RWPE2 (cell line): ENCODE data around the gene SMG6.
"Not testable (repeated sequence)": the region's sequence is repeated elsewhere in the genome, so short reads cannot be mapped to it uniquely, and the experiment has no call there.

ENCODE experiments used
- ATAC-seq: fragments of 200-7000 bp; cut with Tn5 transposase; 3 replicates; pipeline ENCODE4 v1.9.1; 2021; ENCODE audit warnings: low read depth
- DNase-seq: peaks from one replicate; pipeline ENCODE4 v3.0.0-alpha.2; 2020; ENCODE audit warnings: low spot score
- H3K27ac ChIP-seq: fragments of 450-650 bp; 2 replicates; pipeline ENCODE4 v1.5.1; 2017; ENCODE audit warnings: mild to moderate bottlenecking; ENCODE audit not compliant: poor library complexity, severe bottlenecking
- H3K27me3 ChIP-seq: fragments of 250-450 bp; sonication (Bioruptor Pico); 2 replicates; pipeline ENCODE4 v1.5.1; 2021; ENCODE audit warnings: mild to moderate bottlenecking, moderate library complexity; ENCODE audit not compliant: insufficient read depth, poor library complexity, severe bottlenecking
- H3K36me3 ChIP-seq: fragments of 250-450 bp; sonication (Bioruptor Pico); 2 replicates; pipeline ENCODE4 v1.5.1; 2020; ENCODE audit warnings: low read depth, mild to moderate bottlenecking, moderate library complexity
- H3K4me1 ChIP-seq: fragments of 250-450 bp; sonication (Bioruptor Pico); 2 replicates; pipeline ENCODE4 v1.5.1; 2021; ENCODE audit warnings: mild to moderate bottlenecking, moderate library complexity; ENCODE audit not compliant: insufficient read depth, poor library complexity, severe bottlenecking
- H3K4me3 ChIP-seq: fragments of 250-450 bp; sonication (Bioruptor Pico); 2 replicates; pipeline ENCODE4 v1.5.1; 2021; ENCODE audit warnings: mild to moderate bottlenecking, moderate library complexity; ENCODE audit not compliant: severe bottlenecking
- H3K9me3 ChIP-seq: fragments of 250-450 bp; sonication (Bioruptor Pico); 2 replicates; pipeline ENCODE4 v1.5.1; 2021; ENCODE audit warnings: mild to moderate bottlenecking, moderate library complexity; ENCODE audit not compliant: severe bottlenecking
- TF ChIP-seq, protein P1 (sequence below): fragments of 450-650 bp; IDR thresholded peaks from one replicate; pipeline ENCODE4 v1.5.1; 2017; ENCODE audit warnings: mild to moderate bottlenecking, moderate library complexity; ENCODE audit not compliant: poor library complexity, severe bottlenecking

Gene SMG6

DNA sequence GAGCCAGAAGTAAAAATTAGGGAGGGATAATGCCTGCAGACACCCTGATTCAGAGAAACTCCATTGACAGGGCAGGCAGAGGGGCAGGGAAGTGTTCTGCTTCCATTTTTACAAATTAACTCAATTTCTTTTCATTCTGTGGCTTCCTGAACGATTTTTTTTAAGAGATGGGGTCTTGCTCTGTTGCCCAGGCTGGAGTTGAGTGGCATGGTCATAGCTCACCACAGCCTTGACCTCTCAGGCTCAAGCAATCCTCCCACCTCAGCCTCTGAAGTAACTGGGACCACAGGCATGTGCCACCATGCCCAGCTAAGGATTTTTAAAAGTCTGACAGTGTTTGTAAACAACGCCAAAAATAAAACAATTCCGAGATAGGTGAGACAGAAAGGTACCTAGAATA, 99.8 kb downstream of the SMG6 start:
- Histone ChIP-seq H3K9me3 (no peaks in the 10 kb centered on the region), H3K4me1 (no peaks in the 10 kb centered on the region), H3K36me3 (peaks cover 9% of the 10 kb centered on the region; the same call in 1 of the 2 replicates), H3K4me3 (no peak overlapping the region), H3K27me3 (no peaks in the 10 kb centered on the region), H3K27ac (no peak overlapping the region)
- TF ChIP-seq, protein P1, sequence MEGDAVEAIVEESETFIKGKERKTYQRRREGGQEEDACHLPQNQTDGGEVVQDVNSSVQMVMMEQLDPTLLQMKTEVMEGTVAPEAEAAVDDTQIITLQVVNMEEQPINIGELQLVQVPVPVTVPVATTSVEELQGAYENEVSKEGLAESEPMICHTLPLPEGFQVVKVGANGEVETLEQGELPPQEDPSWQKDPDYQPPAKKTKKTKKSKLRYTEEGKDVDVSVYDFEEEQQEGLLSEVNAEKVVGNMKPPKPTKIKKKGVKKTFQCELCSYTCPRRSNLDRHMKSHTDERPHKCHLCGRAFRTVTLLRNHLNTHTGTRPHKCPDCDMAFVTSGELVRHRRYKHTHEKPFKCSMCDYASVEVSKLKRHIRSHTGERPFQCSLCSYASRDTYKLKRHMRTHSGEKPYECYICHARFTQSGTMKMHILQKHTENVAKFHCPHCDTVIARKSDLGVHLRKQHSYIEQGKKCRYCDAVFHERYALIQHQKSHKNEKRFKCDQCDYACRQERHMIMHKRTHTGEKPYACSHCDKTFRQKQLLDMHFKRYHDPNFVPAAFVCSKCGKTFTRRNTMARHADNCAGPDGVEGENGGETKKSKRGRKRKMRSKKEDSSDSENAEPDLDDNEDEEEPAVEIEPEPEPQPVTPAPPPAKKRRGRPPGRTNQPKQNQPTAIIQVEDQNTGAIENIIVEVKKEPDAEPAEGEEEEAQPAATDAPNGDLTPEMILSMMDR = no peak
- ATAC-seq (no peak), DNase-seq (no peak)

DNA sequence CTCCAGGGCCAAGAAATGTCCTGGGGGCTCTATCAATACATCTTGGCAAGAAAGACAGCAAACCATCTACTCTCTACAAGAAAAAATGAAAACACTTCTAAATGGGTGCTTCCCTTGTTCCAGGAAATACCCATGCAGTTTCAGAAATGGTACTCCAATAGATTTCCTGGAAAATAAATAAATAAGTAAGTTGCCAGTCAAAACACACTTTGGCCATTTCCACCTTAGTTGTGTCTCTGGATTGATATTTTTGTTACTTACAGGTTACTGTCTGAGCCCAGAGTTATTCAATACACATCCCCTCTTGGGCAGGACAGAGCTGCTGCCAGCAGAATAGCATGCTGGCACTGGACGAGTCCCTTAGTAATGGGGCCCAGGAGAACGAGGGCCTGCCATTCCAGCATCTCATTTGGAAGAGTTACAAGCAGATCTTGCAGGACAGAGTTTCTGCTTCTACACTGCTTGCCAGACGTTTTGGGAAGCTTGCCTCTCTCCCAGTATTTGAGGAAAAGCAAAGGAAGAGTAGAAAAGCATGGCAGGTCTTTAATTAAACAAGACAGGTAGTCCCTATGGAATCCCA, 100.5 kb downstream of the SMG6 start:
- peaks cover 9% of the 10 kb centered on the region; the same call in 1 of the 2 replicates for H3K36me3 ChIP-seq
- ATAC-seq (no peak), DNase-seq (no peak)
- no peaks in the 10 kb centered on the region for H3K4me1 ChIP-seq
- TF ChIP-seq, protein P1 = no peak
- no peaks in the 10 kb centered on the region for H3K9me3 ChIP-seq
- H3K27me3 ChIP-seq = no peaks in the 10 kb centered on the region
- H3K27ac ChIP-seq = no peak overlapping the region
- H3K4me3 ChIP-seq = no peak overlapping the region

DNA sequence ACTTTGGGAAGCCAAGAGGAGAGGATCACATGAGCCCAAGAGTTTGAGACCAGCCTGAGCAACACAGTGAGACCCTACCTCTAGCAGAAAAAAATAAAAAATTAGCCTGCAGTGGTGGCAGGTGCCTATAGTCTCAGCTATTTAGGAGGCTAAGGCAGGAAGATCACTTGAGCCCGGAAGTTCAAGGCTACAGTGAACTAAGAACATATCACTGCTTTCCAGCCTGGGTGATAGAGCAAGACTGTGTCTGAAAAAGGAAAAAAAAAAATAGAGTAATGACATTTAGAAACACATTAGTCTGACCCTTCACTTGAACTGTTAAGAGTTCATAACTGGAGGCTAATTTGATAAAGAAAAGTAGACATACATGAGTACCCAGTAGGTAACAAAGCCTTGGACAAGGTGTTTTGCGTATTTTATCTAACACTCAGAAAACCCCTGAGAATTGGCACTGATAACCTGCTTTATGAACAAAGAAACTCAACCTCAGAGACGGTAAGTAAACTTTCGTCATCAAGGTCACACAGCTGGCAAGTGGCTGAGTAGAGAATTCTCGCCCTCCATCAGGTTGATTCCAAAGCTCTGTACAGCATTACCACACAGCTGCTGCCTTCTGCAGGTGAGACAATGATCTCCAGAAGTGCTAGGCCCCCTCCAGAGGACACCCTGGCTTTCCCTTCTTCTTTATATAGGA, 101.1 kb downstream of the SMG6 start:
- H3K36me3 ChIP-seq = peaks cover 9% of the 10 kb centered on the region; the same call in 1 of the 2 replicates
- H3K27me3 ChIP-seq = no peaks in the 10 kb centered on the region

DNA sequence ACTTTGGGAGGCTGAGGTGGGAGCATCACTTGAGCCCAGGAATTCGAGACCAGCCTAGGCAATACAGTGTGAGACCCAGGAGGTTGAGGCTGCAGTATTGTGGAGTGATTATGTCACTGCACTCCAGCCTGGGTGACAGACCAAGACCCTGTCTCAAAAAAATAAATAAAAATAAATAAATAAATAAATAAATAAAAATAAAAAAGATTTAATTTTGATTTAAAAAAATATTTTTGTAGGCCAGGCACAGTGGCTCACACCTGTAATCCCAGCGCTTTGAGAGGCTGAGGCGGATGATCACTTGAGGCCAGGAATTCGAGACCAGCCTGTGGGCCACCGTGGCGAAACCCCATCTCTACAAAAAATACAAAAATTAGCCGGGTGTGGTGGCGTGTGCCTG, 104.2 kb downstream of the SMG6 start:
- not testable (repeated sequence) for H3K9me3 ChIP-seq, H3K4me1 ChIP-seq, ATAC-seq, H3K27ac ChIP-seq, H3K4me3 ChIP-seq, H3K36me3 ChIP-seq, H3K27me3 ChIP-seq, DNase-seq

More for the DNA sequence above, 101.1 kb downstream of the SMG6 start:
- Histone ChIP-seq H3K9me3 (no peaks in the 10 kb centered on the region), H3K27ac (no peak overlapping the region), H3K4me3 (no peak overlapping the region), H3K4me1 (no peaks in the 10 kb centered on the region)
- TF ChIP-seq, protein P1 = no peak
- DNase-seq = no peak
- ATAC-seq = no peak

DNA sequence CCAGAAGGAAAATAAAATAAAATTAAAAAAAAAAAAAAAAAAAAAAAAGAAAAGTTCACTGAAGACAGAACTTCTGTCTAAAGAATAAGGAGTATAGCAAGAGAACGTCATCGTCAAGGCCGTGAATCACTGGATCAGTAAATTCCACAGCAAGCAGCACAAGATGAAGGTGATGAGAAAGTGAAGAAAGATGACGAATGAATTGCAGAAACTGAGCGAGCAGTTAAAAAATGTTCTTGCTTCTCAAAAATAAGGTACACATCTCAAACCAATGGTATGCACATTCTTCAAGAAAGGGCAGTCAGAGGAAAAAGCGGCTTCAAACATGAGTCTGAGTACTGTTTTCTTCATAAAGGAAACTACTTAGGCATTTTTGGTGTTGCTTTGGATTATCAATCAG, 104.7 kb downstream of the SMG6 start:
- no peak overlapping the region for H3K27ac ChIP-seq
- DNase-seq (no peak), ATAC-seq (no peak)
- TF ChIP-seq, protein P1 = no peak
- peaks cover 3% of the 10 kb centered on the region for H3K4me1 ChIP-seq
- H3K27me3 ChIP-seq = no peaks in the 10 kb centered on the region
- H3K36me3 ChIP-seq = peaks cover 9% of the 10 kb centered on the region; the same call in 1 of the 2 replicates
- no peaks in the 10 kb centered on the region for H3K9me3 ChIP-seq
- no peak overlapping the region for H3K4me3 ChIP-seq
